Keratinocyte (primary cell): ENCODE data around the gene CERS2. TPM values are rescaled to one million over a fixed set of nuclear protein-coding genes. Genes with fewer than 3 reads are reported as not detected.
A peak's percentile ranks its signal among the peaks of the same experiment; 100 is the strongest.

Experiments
- DNase-seq: peaks from one replicate; pipeline ENCODE4 v3.0.0-alpha.2; 2011; ENCODE audit warnings: low read depth, missing footprints, low spot score
- FAIRE-seq: peaks from 2 replicates; lab custom pipeline; 2011; peaks lifted over from hg19 to GRCh38; lab: Jason Lieb, UNC
- H2AFZ ChIP-seq: 2 replicates; pipeline ENCODE4 v1.6.0; 2012; ENCODE audit warnings: low read length, control low read depth, inconsistent platforms; ENCODE audit not compliant: control insufficient read depth
- H3K27ac ChIP-seq: 2 replicates; pipeline ENCODE4 v1.5.1; 2011; ENCODE audit warnings: low read length; ENCODE audit not compliant: control insufficient read depth, insufficient read depth
- H3K27me3 ChIP-seq: 3 replicates; pipeline ENCODE4 v1.6.0; 2011; ENCODE audit warnings: low read length; ENCODE audit not compliant: control insufficient read depth, insufficient read depth; ENCODE audit errors: extremely low read depth
- H3K36me3 ChIP-seq, 2 experiments: 2 replicates in 1 of 2; 3 replicates in 1 of 2; pipeline ENCODE4 v1.5.1; 2011; ENCODE audit warnings: low read length in 2 of 2, mild to moderate bottlenecking in 1 of 2; ENCODE audit not compliant: control insufficient read depth in 2 of 2, insufficient read depth in 2 of 2; ENCODE audit errors: extremely low read depth in 1 of 2
- H3K4me1 ChIP-seq: 3 replicates; pipeline ENCODE4 v1.5.1; 2011; ENCODE audit warnings: low read length; ENCODE audit not compliant: control insufficient read depth, insufficient read depth; ENCODE audit errors: extremely low read depth
- H3K4me2 ChIP-seq: 3 replicates; pipeline ENCODE4 v1.6.0; 2011; ENCODE audit warnings: low read depth, low read length; ENCODE audit not compliant: control insufficient read depth, insufficient read depth; ENCODE audit errors: extremely low read depth
- H3K4me3 ChIP-seq, 3 experiments: fragments of 200-600 bp in 1 of 3; sonication (generic) in 1 of 3; 2 replicates in 2 of 3; 3 replicates in 1 of 3; pipeline ENCODE4 v1.5.1; 2011 to 2016; ENCODE audit warnings: low read length in 3 of 3, mild to moderate bottlenecking in 3 of 3, control low read depth in 2 of 3, inconsistent platforms in 1 of 3, low read depth in 1 of 3, mixed read lengths in 1 of 3, mixed run types in 1 of 3, moderate library complexity in 1 of 3; ENCODE audit not compliant: control insufficient read depth in 2 of 3, insufficient read depth in 2 of 3; ENCODE audit errors: extremely low read depth in 1 of 3
- H3K79me2 ChIP-seq: 2 replicates; pipeline ENCODE4 v1.6.0; 2012; ENCODE audit warnings: low read length; ENCODE audit not compliant: control insufficient read depth, insufficient read depth
- H3K9ac ChIP-seq: 3 replicates; pipeline ENCODE4 v1.6.0; 2011; ENCODE audit warnings: low read length; ENCODE audit not compliant: control insufficient read depth, insufficient read depth; ENCODE audit errors: extremely low read depth
- H3K9me1 ChIP-seq: 3 replicates; pipeline ENCODE4 v1.6.0; 2011; ENCODE audit warnings: low read length; ENCODE audit not compliant: control insufficient read depth, insufficient read depth; ENCODE audit errors: extremely low read depth
- H3K9me3 ChIP-seq: 2 replicates; pipeline ENCODE4 v1.5.1; 2012; ENCODE audit warnings: low read depth, low read length; ENCODE audit not compliant: control insufficient read depth
- H4K20me1 ChIP-seq: 3 replicates; pipeline ENCODE4 v1.6.0; 2011; ENCODE audit warnings: low read length; ENCODE audit not compliant: control insufficient read depth, insufficient read depth; ENCODE audit errors: extremely low read depth
- EZH2 ChIP-seq: IDR thresholded peaks from one replicate; pipeline ENCODE4 v1.6.1; 2012; ENCODE audit warnings: inconsistent platforms, mild to moderate bottlenecking, low read length, moderate library complexity
- dilution Hi-C: fragments of 300-500 bp; cut with MboI; formaldehyde crosslinking; loops from one replicate; pipeline ENCODE4 v1.7.0; 2020; ENCODE audit warnings: low sequenced_read_pairs; ENCODE audit not compliant: extremely low pct_ligation_motif_present
- polyA minus RNA-seq, 3 experiments: library from RNA; depleted of rRNA, polyadenylated mRNA; stranded (reverse); fragments of >200 nt; gene quantifications; 1 replicate in 1 of 3; 2 replicates in 1 of 3; 3 replicates in 1 of 3; pipeline ENCODE4 v1.2.3, GENCODE V29; 2011
- polyA plus RNA-seq, 5 experiments: library from polyadenylated mRNA; depleted of rRNA in 3 of 5; stranded (reverse) in 3 of 5; stranded (forward) in 1 of 5; unstranded in 1 of 5; fragments of >200 nt; gene quantifications; 1 replicate in 1 of 5; 2 replicates in 3 of 5; 3 replicates in 1 of 5; pipeline versions ENCODE4 v1.2.1 to v1.2.3, GENCODE V29; 2011 to 2012; ENCODE audit warnings: missing spikeins in 2 of 5, low read depth in 1 of 5, low replicate concordance in 1 of 5
- TF ChIP-seq, protein P1 (sequence below), 3 experiments: IDR thresholded peaks in 1 of 3; conservative IDR thresholded peaks in 1 of 3; optimal IDR thresholded peaks in 1 of 3; 2 replicates in 2 of 3; 3 replicates in 1 of 3; pipeline versions ENCODE3 to v1.5.1; 2011; ENCODE audit warnings: low read length in 3 of 3, mild to moderate bottlenecking in 3 of 3, moderate library complexity in 2 of 3, control low read depth in 1 of 3, inconsistent platforms in 1 of 3; ENCODE audit not compliant: insufficient read depth in 2 of 3; ENCODE audit errors: extremely low read depth in 1 of 3

CERS2 gene, protein sequence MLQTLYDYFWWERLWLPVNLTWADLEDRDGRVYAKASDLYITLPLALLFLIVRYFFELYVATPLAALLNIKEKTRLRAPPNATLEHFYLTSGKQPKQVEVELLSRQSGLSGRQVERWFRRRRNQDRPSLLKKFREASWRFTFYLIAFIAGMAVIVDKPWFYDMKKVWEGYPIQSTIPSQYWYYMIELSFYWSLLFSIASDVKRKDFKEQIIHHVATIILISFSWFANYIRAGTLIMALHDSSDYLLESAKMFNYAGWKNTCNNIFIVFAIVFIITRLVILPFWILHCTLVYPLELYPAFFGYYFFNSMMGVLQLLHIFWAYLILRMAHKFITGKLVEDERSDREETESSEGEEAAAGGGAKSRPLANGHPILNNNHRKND
- polyA plus RNA-seq (75.0 to 172 TPM (median 121 TPM) in 3 replicates), polyA minus RNA-seq (129 to 154 TPM (median 150 TPM) in 3 replicates)
- 21.9 TPM for polyA plus RNA-seq (2011; ENCODE audit: low read depth)
- polyA plus RNA-seq (2011; cell fraction: cytosol; rRNA removed), result 117 and 217 TPM in 2 replicates
- polyA plus RNA-seq (2011; cell fraction: nucleus; rRNA removed), result 147 and 168 TPM in 2 replicates
- polyA plus RNA-seq (2012; ENCODE audit: low replicate concordance), result 62.7 and 101 TPM in 2 replicates
- polyA minus RNA-seq (2011; cell fraction: cytosol; rRNA and poly(A)+ RNA removed), result 87.5 TPM
- polyA minus RNA-seq (2011; cell fraction: nucleus; rRNA and poly(A)+ RNA removed), result 58.6 and 82.2 TPM in 2 replicates

GRCh38 chr1:150974580-150975478, at the start of gene CERS2:
Gene CERS2 (minus strand): TSS chr1:150974835. CDS start chr1:150969090, 5,745 bp downstream.
- H3K4me1 ChIP-seq, result peaks cover 37% of the 10 kb centered on the region
- H3K4me3 ChIP-seq, result peak within 1 kb of the TSS; percentile 88 to 95 (median 93)
- H3K9me1 ChIP-seq, result no peaks in the 10 kb centered on the region
- H4K20me1 ChIP-seq, result no peaks in the 10 kb centered on the region
- dilution Hi-C loops, result no loop called here
- H3K9ac ChIP-seq, result peak within 1 kb of the TSS; percentile 90
- H3K79me2 ChIP-seq, result peaks cover 43% of the 10 kb centered on the region
- H3K9me3 ChIP-seq, result no peaks in the 10 kb centered on the region
- DNase-seq, result no peak
- no peak for FAIRE-seq
- peak within 1 kb of the TSS; percentile 97 for H3K4me2 ChIP-seq
- no peaks in the 10 kb centered on the region for H3K27me3 ChIP-seq
- peak within 1 kb of the TSS; percentile 73 for H3K27ac ChIP-seq
- H2AFZ ChIP-seq, result peak within 1 kb of the TSS; percentile 80
- TF ChIP-seq, protein P1, sequence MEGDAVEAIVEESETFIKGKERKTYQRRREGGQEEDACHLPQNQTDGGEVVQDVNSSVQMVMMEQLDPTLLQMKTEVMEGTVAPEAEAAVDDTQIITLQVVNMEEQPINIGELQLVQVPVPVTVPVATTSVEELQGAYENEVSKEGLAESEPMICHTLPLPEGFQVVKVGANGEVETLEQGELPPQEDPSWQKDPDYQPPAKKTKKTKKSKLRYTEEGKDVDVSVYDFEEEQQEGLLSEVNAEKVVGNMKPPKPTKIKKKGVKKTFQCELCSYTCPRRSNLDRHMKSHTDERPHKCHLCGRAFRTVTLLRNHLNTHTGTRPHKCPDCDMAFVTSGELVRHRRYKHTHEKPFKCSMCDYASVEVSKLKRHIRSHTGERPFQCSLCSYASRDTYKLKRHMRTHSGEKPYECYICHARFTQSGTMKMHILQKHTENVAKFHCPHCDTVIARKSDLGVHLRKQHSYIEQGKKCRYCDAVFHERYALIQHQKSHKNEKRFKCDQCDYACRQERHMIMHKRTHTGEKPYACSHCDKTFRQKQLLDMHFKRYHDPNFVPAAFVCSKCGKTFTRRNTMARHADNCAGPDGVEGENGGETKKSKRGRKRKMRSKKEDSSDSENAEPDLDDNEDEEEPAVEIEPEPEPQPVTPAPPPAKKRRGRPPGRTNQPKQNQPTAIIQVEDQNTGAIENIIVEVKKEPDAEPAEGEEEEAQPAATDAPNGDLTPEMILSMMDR (optimal IDR thresholded peaks at IDR 0.05 in 1 of 3, IDR thresholded peaks at IDR 0.05 in 1 of 3, conservative IDR thresholded peaks at IDR 0.05 in 1 of 3; ENCODE audit: extremely low read depth in 1 of 3, insufficient read depth in 2 of 3, low read length in 3 of 3), result no peak
- no peak for TF ChIP-seq EZH2
- peaks cover 0 to 10% of the 10 kb centered on the region in 2 experiments for H3K36me3 ChIP-seq

- H3K9me3 ChIP-seq, result no peaks in the 10 kb centered on the region
- no peak overlapping the region for H3K4me3 ChIP-seq
- H3K9me1 ChIP-seq, result peaks cover 2% of the 10 kb centered on the region
- H3K4me1 ChIP-seq, result peaks cover 11% of the 10 kb centered on the region
- FAIRE-seq, result no peak
- dilution Hi-C loops, result no loop called here
- no peaks in the 10 kb centered on the region for H3K79me2 ChIP-seq
- no peaks in the 10 kb centered on the region for H3K27me3 ChIP-seq
- no peak overlapping the region for H3K9ac ChIP-seq
- H3K36me3 ChIP-seq, result peaks cover 0 to 6% of the 10 kb centered on the region in 2 experiments
- no peak for TF ChIP-seq EZH2
- TF ChIP-seq, protein P1 (optimal IDR thresholded peaks at IDR 0.05 in 1 of 3, IDR thresholded peaks at IDR 0.05 in 1 of 3, conservative IDR thresholded peaks at IDR 0.05 in 1 of 3; ENCODE audit: extremely low read depth in 1 of 3, insufficient read depth in 2 of 3, low read length in 3 of 3), result no peak
- H3K4me2 ChIP-seq, result no peak overlapping the region
- H2AFZ ChIP-seq, result no peak overlapping the region
- no peak overlapping the region for H3K27ac ChIP-seq
- DNase-seq, result no peak
- H4K20me1 ChIP-seq, result no peaks in the 10 kb centered on the region
Observed at GRCh38 chr1:151013518-151013917, 38.9 kb upstream of the CERS2 start.
